ENCODE data around the gene PPM1A.

DNA sequence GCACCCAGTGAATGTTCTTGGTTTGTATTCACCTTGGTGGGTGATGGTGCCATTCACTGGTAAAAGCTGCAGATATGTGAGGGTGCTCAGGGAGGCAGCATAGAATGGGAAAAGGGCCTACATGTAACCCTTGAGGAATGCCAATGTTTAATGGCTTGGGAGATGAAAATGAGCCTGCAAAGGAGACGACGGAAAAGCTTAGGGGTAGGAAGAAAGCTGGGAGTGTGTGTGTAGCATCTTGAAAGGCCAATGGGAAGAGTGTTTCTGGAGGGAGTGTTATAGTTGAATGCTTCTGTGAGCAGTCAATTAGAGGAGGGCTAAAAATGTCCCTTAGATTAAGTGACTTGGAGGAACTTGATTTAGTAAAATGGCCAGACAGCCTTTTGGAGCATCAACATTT is 24.9 kb downstream of the PPM1A start:
- no peak for TF ChIP-seq CTCF (IDR thresholded peaks at IDR 0.05)
- no peak for TF ChIP-seq EZH2 (IDR thresholded peaks at IDR 0.05; ENCODE audit: borderline replicate concordance, insufficient read depth, low read depth, low read length, poor library complexity, severe bottlenecking)

All from B cell (primary cell).